Measurements from ENCODE around the gene DCXR. TPM values are rescaled to one million over a fixed set of nuclear protein-coding genes. Genes with fewer than 3 reads are reported as not detected.

Gene DCXR
- total RNA-seq, 1 experiment from 2014 or later, result 306 TPM

DNA sequence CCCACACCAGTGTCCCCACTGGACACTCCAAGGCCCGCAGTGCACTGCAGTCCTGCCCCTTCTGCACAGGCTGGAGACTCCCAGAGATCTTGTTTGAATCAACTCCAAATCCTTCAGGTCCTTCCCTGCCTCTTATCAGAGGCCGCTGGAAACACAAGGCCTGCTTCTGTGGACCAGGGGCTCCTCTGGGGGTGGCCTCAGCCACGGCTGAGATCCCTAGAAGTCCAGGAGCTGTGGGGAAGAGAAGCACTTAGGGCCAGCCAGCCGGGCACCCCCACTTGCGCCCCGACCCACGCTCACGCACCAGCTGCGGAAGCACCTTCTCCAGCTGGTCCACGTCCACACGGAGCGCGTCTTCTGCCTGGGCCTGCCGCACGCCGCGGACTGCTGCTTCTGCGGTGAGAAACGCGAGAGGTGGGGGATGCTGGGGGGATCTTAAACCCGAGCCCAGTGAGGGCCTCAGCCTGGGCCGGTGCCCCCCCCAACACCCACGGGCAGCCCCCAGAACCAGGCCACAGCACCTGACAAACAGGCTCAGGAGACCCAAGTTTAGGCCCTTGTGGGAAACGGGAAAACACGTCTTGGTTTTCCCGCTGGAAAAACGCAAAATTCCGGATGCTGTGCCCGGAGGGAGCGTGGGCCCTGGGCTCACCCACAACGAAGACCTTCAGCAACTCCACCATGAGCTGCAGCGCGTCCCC is 18.4 kb downstream of the DCXR start:
- intact Hi-C loops (cut with micrococcal nuclease), result no loop called here
- RAD21 ChIA-PET (ENCODE audit: low non-redundant PET in 1 of 2, low total read pairs in 2 of 2, uncharacterized antibody in 2 of 2, unreplicated experiment in 2 of 2), result interaction anchor here (4.8 to 5.3 kb wide), 2 partner anchors 59 kb away, joined by 40 to 50 read pairs; partner anchors contain the start of gene NOTUM (in 2 of the 2)
- Histone ChIP-seq H3K9me3 (ENCODE audit: control insufficient read depth in 1 of 2, insufficient read depth in 1 of 2, low read depth in 1 of 2, low read length in 2 of 2) (no peaks in the 10 kb centered on the region), H3K9ac (ENCODE audit: low read length) (no peak overlapping the region), H3K4me1 (ENCODE audit: control insufficient read depth in 1 of 2, insufficient read depth in 2 of 2, low read length in 2 of 2) (peaks cover 24 to 42% of the 10 kb centered on the region in 2 experiments), H3K79me2 (ENCODE audit: insufficient read depth, low read length) (peaks cover 43% of the 10 kb centered on the region), H4K20me1 (ENCODE audit: insufficient read depth) (peaks cover 4% of the 10 kb centered on the region; the same call in 1 of the 2 replicates), H3K4me2 (ENCODE audit: low read length) (no peak overlapping the region), H3K27me3 (ENCODE audit: insufficient read depth, low read length) (no peaks in the 10 kb centered on the region), H3K27ac (ENCODE audit: low read depth, low read length) (peak overlapping the region; percentile 36; the same call in 1 of the 2 replicates), H3K9me2 (ENCODE audit: insufficient read depth) (no peaks in the 10 kb centered on the region), H3K4me3 (replicated peaks in 1 of 2; ENCODE audit: low read depth in 1 of 2, low read length in 2 of 2) (no peak overlapping the region), H3K36me3 (ENCODE audit: control insufficient read depth in 1 of 2, insufficient read depth in 2 of 2, low read length in 2 of 2) (peaks cover 0 to 10% of the 10 kb centered on the region in 2 experiments; a peak in 1 of 4 replicates), H2AFZ (ENCODE audit: low read depth, low read length, poor library complexity, severe bottlenecking) (no peak overlapping the region)
- CTCF ChIA-PET, result interaction anchor here (0.7 to 5.3 kb wide), 14 partner anchors 8 to 169 kb away, joined by 3 to 151 read pairs (median 6); partner anchors contain the start of genes ARHGDIA, DCXR, MAFG and NOTUM
- ATAC-seq (no peak), DNase-seq (ENCODE audit: low read depth, low spot score) (no peak)
- POLR2A ChIA-PET, result interaction anchor here (1.0 to 1.5 kb wide), 2 partner anchors 12 to 16 kb away, joined by 3 to 4 read pairs; partner anchors contain the start of gene RAC3
- TF ChIP-seq EZH2phosphoT487 (IDR thresholded peaks at IDR 0.05; ENCODE audit: borderline replicate concordance) (no peak), EZH2 (IDR thresholded peaks at IDR 0.05) (no peak), TCF7L2 (IDR thresholded peaks at IDR 0.05; ENCODE audit: borderline replicate concordance, extremely low read depth, insufficient read depth, insufficient read length) (no peak), CBX3 (IDR thresholded peaks at IDR 0.05; ENCODE audit: low read depth) (no peak), CEBPB (IDR thresholded peaks at IDR 0.05; ENCODE audit: low read depth) (no peak), FOSL1 (IDR thresholded peaks at IDR 0.05; ENCODE audit: low read depth) (no peak)
- TF ChIP-seq, protein P1, sequence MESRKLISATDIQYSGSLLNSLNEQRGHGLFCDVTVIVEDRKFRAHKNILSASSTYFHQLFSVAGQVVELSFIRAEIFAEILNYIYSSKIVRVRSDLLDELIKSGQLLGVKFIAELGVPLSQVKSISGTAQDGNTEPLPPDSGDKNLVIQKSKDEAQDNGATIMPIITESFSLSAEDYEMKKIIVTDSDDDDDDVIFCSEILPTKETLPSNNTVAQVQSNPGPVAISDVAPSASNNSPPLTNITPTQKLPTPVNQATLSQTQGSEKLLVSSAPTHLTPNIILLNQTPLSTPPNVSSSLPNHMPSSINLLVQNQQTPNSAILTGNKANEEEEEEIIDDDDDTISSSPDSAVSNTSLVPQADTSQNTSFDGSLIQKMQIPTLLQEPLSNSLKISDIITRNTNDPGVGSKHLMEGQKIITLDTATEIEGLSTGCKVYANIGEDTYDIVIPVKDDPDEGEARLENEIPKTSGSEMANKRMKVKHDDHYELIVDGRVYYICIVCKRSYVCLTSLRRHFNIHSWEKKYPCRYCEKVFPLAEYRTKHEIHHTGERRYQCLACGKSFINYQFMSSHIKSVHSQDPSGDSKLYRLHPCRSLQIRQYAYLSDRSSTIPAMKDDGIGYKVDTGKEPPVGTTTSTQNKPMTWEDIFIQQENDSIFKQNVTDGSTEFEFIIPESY (IDR thresholded peaks at IDR 0.05; ENCODE audit: extremely low read depth, insufficient replicate concordance, low read length), result no peak
- TF ChIP-seq, protein P2, sequence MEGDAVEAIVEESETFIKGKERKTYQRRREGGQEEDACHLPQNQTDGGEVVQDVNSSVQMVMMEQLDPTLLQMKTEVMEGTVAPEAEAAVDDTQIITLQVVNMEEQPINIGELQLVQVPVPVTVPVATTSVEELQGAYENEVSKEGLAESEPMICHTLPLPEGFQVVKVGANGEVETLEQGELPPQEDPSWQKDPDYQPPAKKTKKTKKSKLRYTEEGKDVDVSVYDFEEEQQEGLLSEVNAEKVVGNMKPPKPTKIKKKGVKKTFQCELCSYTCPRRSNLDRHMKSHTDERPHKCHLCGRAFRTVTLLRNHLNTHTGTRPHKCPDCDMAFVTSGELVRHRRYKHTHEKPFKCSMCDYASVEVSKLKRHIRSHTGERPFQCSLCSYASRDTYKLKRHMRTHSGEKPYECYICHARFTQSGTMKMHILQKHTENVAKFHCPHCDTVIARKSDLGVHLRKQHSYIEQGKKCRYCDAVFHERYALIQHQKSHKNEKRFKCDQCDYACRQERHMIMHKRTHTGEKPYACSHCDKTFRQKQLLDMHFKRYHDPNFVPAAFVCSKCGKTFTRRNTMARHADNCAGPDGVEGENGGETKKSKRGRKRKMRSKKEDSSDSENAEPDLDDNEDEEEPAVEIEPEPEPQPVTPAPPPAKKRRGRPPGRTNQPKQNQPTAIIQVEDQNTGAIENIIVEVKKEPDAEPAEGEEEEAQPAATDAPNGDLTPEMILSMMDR (IDR thresholded peaks at IDR 0.05 in 2 of 3, conservative IDR thresholded peaks at IDR 0.05 in 1 of 3; ENCODE audit: borderline replicate concordance in 1 of 3, insufficient read depth in 1 of 3, low read depth in 2 of 3, low read length in 2 of 3), result no peak
- TSS peak; percentile 13 for BruUV-seq (replicated peaks)
